Activated T-helper 1 cell treated with anti-CD3 and anti-CD28 coated beads, Interleukin-2, amount 50 U/mL, for 16 hours (primary cell): Measurements from ENCODE around the gene MT1G.
"Not testable (repeated sequence)": the region's sequence is repeated elsewhere in the genome, so short reads cannot be mapped to it uniquely, and the experiment has no call there.

Source experiments
- DNase-seq, 2 donors: peaks; one replicate each; pipeline ENCODE4 v3.0.0-alpha.2; 2020; ENCODE audit warnings: low read depth in 1 of 2, low spot score in 1 of 2

The MT1G gene

GRCh38 chr16:56665286-56666261 lies 2.3 kb downstream of the MT1G start:
- DNase-seq: not testable (repeated sequence)

- DNase-seq: no peak
These were observed 3.4 kb downstream of the MT1G start for GRCh38 chr16:56664506-56664905.

- no peak for DNase-seq
These were observed 5.2 kb downstream of the MT1G start for GRCh38 chr16:56662357-56663354.

GRCh38 chr16:56658327-56658875 lies 9.5 kb downstream of the MT1G start:
- no peak for DNase-seq

- DNase-seq: peak; percentile 37 to 57
These were observed 10.1 kb downstream of the MT1G start, which contains the start of gene MT1F for GRCh38 chr16:56657555-56658326. Gene MT1F, plus strand, starts transcription at chr16:56657959. Its CDS starts 100 bp downstream, at chr16:56658059.

GRCh38 chr16:56653218-56653617 lies 14.6 kb downstream of the MT1G start:
- DNase-seq: no peak

- no peak for DNase-seq
These were observed 15.3 kb downstream of the MT1G start for GRCh38 chr16:56652600-56652999.

GRCh38 chr16:56651586-56651985 lies 16.3 kb downstream of the MT1G start, which contains the start of gene MT1B:
Gene MT1B, plus strand, starts transcription at chr16:56651886. Its CDS starts 68 bp downstream, at chr16:56651954.
- DNase-seq: no peak

- DNase-seq: no peak
These were observed 18.0 kb downstream of the MT1G start for GRCh38 chr16:56649820-56650219.

- no peak for DNase-seq
These were observed 18.6 kb downstream of the MT1G start for GRCh38 chr16:56649271-56649670.

GRCh38 chr16:56647641-56648431 lies 20.0 kb downstream of the MT1G start:
- DNase-seq: no peak

GRCh38 chr16:56645838-56646237 lies 22.0 kb downstream of the MT1G start:
- DNase-seq: no peak

- no peak for DNase-seq
These were observed 22.6 kb downstream of the MT1G start for GRCh38 chr16:56645311-56645710.

GRCh38 chr16:56643833-56644232 lies 24.0 kb downstream of the MT1G start:
- no peak for DNase-seq

GRCh38 chr16:56643080-56643778 lies 24.6 kb downstream of the MT1G start:
- peak; percentile 34 to 58 for DNase-seq

- DNase-seq: no peak
These were observed 26.7 kb downstream of the MT1G start for GRCh38 chr16:56641166-56641565.

- no peak for DNase-seq
These were observed 27.8 kb downstream of the MT1G start for GRCh38 chr16:56640076-56640475.

- DNase-seq: no peak
These were observed 28.8 kb downstream of the MT1G start for GRCh38 chr16:56639045-56639444.
